Stomach (tissue), 9 donors: ENCODE measurements around the gene SYNE3. TPM values are rescaled to one million over a fixed set of nuclear protein-coding genes. Genes with fewer than 3 reads are reported as not detected.
A peak's percentile ranks its signal among the peaks of the same experiment; 100 is the strongest.

Experiments
- DNase-seq, 2 donors: peaks; one replicate each; pipeline versions ENCODE4 v3.0.0 to v3.0.0-alpha.2; 2013 to 2019
- H3K27ac ChIP-seq, 5 donors: fragments of 200-600 bp in 4 of 5; sonication (generic) in 4 of 5; one replicate each; pipeline ENCODE4 v1.5.1; 2013 to 2019; ENCODE audit warnings: mild to moderate bottlenecking in 1 of 5, moderate library complexity in 1 of 5
- H3K27me3 ChIP-seq, 3 donors: fragments of 200-600 bp; sonication (generic); one replicate each; pipeline ENCODE4 v1.5.1; 2017 to 2019; ENCODE audit warnings: mixed run types in 1 of 3
- H3K36me3 ChIP-seq, 4 donors: fragments of 200-600 bp; sonication (generic); 1 replicate in 3 of 4; 2 replicates in 1 of 4; pipeline ENCODE4 v1.5.1; 2016 to 2019
- H3K4me1 ChIP-seq, 4 donors: fragments of 200-600 bp; sonication (generic); one replicate each; pipeline ENCODE4 v1.5.1; 2016 to 2019
- H3K4me3 ChIP-seq, 4 donors: fragments of 200-600 bp; sonication (generic) in 3 of 4; one replicate each; pipeline ENCODE4 v1.5.1; 2016 to 2019; ENCODE audit warnings: mild to moderate bottlenecking in 1 of 4
- H3K9me3 ChIP-seq, 4 donors: fragments of 200-600 bp; sonication (generic); one replicate each; pipeline ENCODE4 v1.5.1; 2016 to 2019
- EP300 ChIP-seq: sonication (generic); formaldehyde crosslinking; IDR thresholded peaks from one replicate; pipeline ENCODE4 v1.6.1; 2017; ENCODE audit warnings: antibody characterized with exemption
- POLR2A ChIP-seq, 4 donors: fragments of 450-650 bp; IDR thresholded peaks; one replicate each; pipeline ENCODE4 v1.6.1; 2016; ENCODE audit warnings: antibody characterized with exemption in 4 of 4, control low read depth in 2 of 4, mild to moderate bottlenecking in 1 of 4, moderate library complexity in 1 of 4
- POLR2AphosphoS5 ChIP-seq, 3 donors: sonication (generic); formaldehyde crosslinking; IDR thresholded peaks; one replicate each; pipeline ENCODE4 v1.6.1; 2016; ENCODE audit warnings: antibody characterized with exemption in 3 of 3
- WGBS, 5 donors: extraction: QIAGEN DNeasy Blood & Tissue Kit in 3 of 5; methylation state at CpG; one replicate each; pipeline versions ENCODE4 v1.1.5 to v1.1.7; 2013 to 2018; 5-methylcytosine and 5-hydroxymethylcytosine counted together
- intact Hi-C: fragments of 100-400 bp; cut with DNase I; formaldehyde crosslinking; loops from one replicate; pipeline ENCODE4 v1.15.1; 2023; ENCODE audit warnings: low total_unique reads
- polyA plus RNA-seq, 3 donors: library from polyadenylated mRNA; stranded (reverse); fragments of 200-250 nt; gene quantifications; one replicate each; pipeline ENCODE4 v1.2.3, GENCODE V29; 2013
- total RNA-seq, 5 donors: library from RNA; depleted of rRNA; stranded (reverse); fragments of >200 nt; gene quantifications; one replicate each; pipeline versions ENCODE4 v1.1.0 to v1.2.3, GENCODE V29; 2014 to 2016
- TF ChIP-seq, protein P1 (sequence below), 7 experiments: fragments of 450-650 bp in 4 of 7; fragments of 200-600 bp in 3 of 7; sonication (generic) in 3 of 7; IDR thresholded peaks; one replicate each; pipeline ENCODE4 v1.5.1; 2016 to 2019; ENCODE audit warnings: antibody characterized with exemption in 7 of 7, control low read depth in 2 of 7, mild to moderate bottlenecking in 1 of 7
- donor health status: healthy with polysubstance abuse.
- donor health status: Bipolar disorder and iron deficiency.
- donor health status: healthy.

SYNE3 gene
- total and polyA plus RNA-seq, 8 donors, result 0.58 to 85.2 (median 5.9) TPM

DNA sequence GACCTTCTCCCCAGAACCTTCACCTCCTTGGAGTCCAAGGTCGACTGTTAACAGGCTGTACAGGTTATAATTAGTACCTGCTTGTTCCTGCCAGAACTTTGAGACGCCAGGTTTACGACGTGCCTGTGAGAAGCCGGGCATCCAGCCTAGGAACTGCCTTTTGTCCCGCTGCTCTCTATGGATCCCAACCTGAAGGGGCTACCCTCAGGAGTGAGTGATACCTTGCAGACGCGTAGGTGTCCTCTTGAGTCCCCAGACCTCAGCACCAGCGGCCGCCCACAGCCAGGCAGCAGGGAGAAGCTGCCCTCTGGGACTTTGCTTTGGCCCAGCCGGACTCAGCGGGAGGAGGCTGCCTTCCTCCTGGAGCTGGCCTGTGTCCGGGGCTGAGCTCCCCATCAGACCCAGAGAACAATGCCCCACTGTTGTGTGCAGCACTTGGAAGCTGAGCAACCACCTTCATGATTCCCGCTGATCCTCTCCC, 16.2 kb downstream of the SYNE3 start:
- 56 to 74% (median 64%) methylated on average over 12 to 14 of the region's 14 CpGs for WGBS, 5 donors
- no peak overlapping the region for H3K4me3 ChIP-seq
- no peaks in the 10 kb centered on the region for H3K36me3 ChIP-seq
- intact Hi-C loops, result no loop called here
- DNase-seq, result no peak
- H3K4me1 ChIP-seq, result peaks cover 30 to 95% (median 57%) of the 10 kb centered on the region in 4 donors
- TF ChIP-seq, protein P1, sequence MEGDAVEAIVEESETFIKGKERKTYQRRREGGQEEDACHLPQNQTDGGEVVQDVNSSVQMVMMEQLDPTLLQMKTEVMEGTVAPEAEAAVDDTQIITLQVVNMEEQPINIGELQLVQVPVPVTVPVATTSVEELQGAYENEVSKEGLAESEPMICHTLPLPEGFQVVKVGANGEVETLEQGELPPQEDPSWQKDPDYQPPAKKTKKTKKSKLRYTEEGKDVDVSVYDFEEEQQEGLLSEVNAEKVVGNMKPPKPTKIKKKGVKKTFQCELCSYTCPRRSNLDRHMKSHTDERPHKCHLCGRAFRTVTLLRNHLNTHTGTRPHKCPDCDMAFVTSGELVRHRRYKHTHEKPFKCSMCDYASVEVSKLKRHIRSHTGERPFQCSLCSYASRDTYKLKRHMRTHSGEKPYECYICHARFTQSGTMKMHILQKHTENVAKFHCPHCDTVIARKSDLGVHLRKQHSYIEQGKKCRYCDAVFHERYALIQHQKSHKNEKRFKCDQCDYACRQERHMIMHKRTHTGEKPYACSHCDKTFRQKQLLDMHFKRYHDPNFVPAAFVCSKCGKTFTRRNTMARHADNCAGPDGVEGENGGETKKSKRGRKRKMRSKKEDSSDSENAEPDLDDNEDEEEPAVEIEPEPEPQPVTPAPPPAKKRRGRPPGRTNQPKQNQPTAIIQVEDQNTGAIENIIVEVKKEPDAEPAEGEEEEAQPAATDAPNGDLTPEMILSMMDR (IDR thresholded peaks at IDR 0.05), result no peak
- TF ChIP-seq POLR2AphosphoS5 (IDR thresholded peaks at IDR 0.05) (no peak), EP300 (no peak), POLR2A (IDR thresholded peaks at IDR 0.05) (no peak)
- no peaks in the 10 kb centered on the region for H3K9me3 ChIP-seq
- peak overlapping the region in 2 of 5 donors; percentile 11 to 34 for H3K27ac ChIP-seq
- H3K27me3 ChIP-seq, result no peaks in the 10 kb centered on the region

DNA sequence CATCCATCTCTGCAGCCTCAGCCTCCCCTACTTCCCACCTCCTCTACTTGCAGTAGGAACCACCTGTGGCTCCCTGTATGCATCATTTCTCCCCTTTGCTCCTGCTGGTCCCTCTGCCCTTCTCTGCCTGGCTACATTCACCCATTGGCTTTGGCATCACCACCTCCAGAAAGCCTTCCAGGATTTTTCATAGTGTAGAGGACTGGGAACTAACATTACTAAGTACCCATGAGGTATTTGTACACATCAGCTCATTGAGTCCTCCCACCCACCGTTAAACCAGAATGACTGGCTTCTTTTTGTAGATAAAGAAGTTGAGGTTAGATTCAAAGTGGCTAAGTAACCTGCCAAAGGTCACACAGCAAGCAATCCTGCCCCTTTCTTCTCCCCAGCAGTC, 17.1 kb downstream of the SYNE3 start:
- Histone ChIP-seq H3K4me1 (peaks cover 30 to 94% (median 51%) of the 10 kb centered on the region in 4 donors), H3K27me3 (no peaks in the 10 kb centered on the region), H3K4me3 (no peak overlapping the region), H3K9me3 (no peaks in the 10 kb centered on the region), H3K27ac (no peak overlapping the region), H3K36me3 (no peaks in the 10 kb centered on the region)
- 7 to 29% (median 15%) methylated on average over 1 of the region's 1 CpG for WGBS, 5 donors
- intact Hi-C loops, result no loop called here
- no peak for TF ChIP-seq POLR2AphosphoS5 (IDR thresholded peaks at IDR 0.05)
- no peak for TF ChIP-seq EP300
- TF ChIP-seq, protein P1 (IDR thresholded peaks at IDR 0.05), result no peak
- no peak for TF ChIP-seq POLR2A (IDR thresholded peaks at IDR 0.05)
- DNase-seq, result no peak

DNA sequence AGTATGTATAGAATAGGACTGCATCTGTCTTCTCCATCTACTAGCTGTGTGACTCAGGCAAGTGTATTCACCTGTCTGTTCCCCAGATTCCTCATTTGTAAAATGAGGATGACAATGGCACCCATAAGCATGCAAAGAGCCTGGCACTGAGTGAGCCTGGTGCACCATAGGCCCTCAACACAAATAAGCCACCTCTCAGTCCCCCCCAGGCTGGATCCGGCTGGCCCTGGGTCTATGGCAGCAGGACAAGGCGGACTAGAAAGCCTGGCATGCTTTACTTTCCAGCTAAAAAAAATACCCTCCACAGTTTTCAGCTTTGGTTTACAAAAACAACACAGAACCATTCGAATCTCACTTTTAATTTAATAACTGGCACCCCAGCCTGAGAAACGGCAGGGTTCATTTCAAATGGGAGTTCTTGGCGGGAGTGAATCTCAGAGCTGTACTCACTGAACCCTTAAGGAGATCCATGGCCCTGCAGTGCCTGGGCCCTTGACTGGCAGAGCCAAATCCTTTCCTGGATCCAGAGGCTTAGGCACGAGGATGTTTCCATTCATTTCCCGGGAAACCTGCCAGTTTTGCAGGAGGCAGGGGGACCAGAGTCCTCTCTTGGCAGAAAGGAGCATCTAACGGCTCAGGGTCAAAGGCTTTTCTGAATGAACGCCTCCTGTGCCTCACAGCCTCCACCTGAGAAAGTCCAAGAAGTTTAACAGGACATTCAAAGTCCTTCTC, 17.7 kb downstream of the SYNE3 start:
- Histone ChIP-seq H3K27ac (no peak overlapping the region), H3K27me3 (no peaks in the 10 kb centered on the region), H3K4me1 (peaks cover 24 to 88% (median 50%) of the 10 kb centered on the region in 4 donors), H3K4me3 (no peak overlapping the region), H3K36me3 (no peaks in the 10 kb centered on the region), H3K9me3 (no peaks in the 10 kb centered on the region)
- intact Hi-C loops, result no loop called here
- DNase-seq, result peak in 1 of 2 donors; percentile 43
- WGBS, 5 donors, result 46 to 66% (median 59%) methylated on average over 9 of the region's 9 CpGs
- TF ChIP-seq POLR2AphosphoS5 (IDR thresholded peaks at IDR 0.05) (no peak), POLR2A (IDR thresholded peaks at IDR 0.05) (no peak), EP300 (no peak)
- TF ChIP-seq, protein P1 (IDR thresholded peaks at IDR 0.05), result no peak

DNA sequence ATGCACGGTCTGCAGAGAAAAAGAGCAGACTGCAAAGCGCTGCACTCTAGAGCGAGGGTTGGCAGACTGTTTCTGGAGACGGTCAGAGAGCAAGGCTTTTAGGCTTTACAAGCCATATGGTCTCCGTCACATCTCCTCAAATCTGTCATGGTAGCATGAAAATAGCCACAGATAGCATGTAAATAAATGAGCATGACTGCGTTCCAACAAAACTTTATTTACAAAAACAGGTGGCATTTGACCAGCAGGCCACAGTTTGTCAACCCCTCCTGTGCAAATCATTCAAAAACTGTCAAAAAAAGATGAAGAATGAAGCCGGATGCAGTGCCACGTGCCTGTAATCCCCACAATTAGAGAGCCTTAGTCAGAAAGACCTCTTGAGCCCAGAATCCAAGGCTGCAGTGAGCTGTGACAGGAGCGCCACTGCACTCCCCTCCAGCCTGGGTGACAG, 18.9 kb downstream of the SYNE3 start:
- intact Hi-C loops, result no loop called here
- H3K9me3 ChIP-seq, result no peaks in the 10 kb centered on the region
- peaks cover 24 to 84% (median 50%) of the 10 kb centered on the region in 4 donors for H3K4me1 ChIP-seq
- TF ChIP-seq POLR2AphosphoS5 (IDR thresholded peaks at IDR 0.05) (peak in 1 of 3 donors; percentile 37), POLR2A (IDR thresholded peaks at IDR 0.05) (no peak)
- WGBS, 5 donors, result 56 to 77% (median 70%) methylated on average over 9 of the region's 9 CpGs
- H3K27me3 ChIP-seq, result no peaks in the 10 kb centered on the region
- H3K27ac ChIP-seq, result peak overlapping the region in 1 of 5 donors; percentile 41
- H3K36me3 ChIP-seq, result no peaks in the 10 kb centered on the region
- no peak overlapping the region for H3K4me3 ChIP-seq
- DNase-seq, result peak in 1 of 2 donors; percentile 62
